ENCODE results near the gene OR10AG1. TPM values are rescaled to one million over a fixed set of nuclear protein-coding genes. Genes with fewer than 3 reads are reported as not detected.

OR10AG1 gene
- total and polyA plus RNA-seq, 2 of the 4 experiments (the other 2 are of a cell fraction): not detected

- Histone ChIP-seq H3K27ac (ENCODE audit: insufficient read depth, low read length) (no peak overlapping the region), H2BK5ac (ENCODE audit: low read depth, low read length, poor library complexity, severe bottlenecking) (no peak overlapping the region), H3K79me1 (ENCODE audit: low read depth in 1 of 2, low read length in 2 of 2) (no peaks in the 10 kb centered on the region), H4K5ac (ENCODE audit: low read depth, low read length) (no peak overlapping the region), H2AK9ac (replicated peaks; ENCODE audit: low read depth, low read length, poor library complexity) (no peak overlapping the region), H3K9me3 (ENCODE audit: control insufficient read depth, insufficient read depth, low read length) (peaks cover 5% of the 10 kb centered on the region; the same call in 1 of the 2 replicates), H3K27me3 (ENCODE audit: control insufficient read depth, insufficient read depth, low read length) (no peaks in the 10 kb centered on the region), H3K9ac (ENCODE audit: low read depth, low read length) (no peak overlapping the region), H4K20me1 (ENCODE audit: insufficient read depth, low read length) (no peaks in the 10 kb centered on the region), H3K4ac (ENCODE audit: low read depth, low read length) (no peak overlapping the region), H2BK120ac (ENCODE audit: low read depth, low read length) (no peak overlapping the region), H3K56ac (ENCODE audit: extremely low read depth, insufficient read depth, low read length) (no peak overlapping the region), H4K8ac (ENCODE audit: low read depth in 2 of 2, low read length in 2 of 2) (no peak overlapping the region), H3K23ac (ENCODE audit: low read depth, low read length) (no peak overlapping the region), H3K9me1 (ENCODE audit: insufficient read depth, low read length) (no peaks in the 10 kb centered on the region), H3K4me2 (ENCODE audit: low read depth, low read length) (no peak overlapping the region), H3K4me3 (ENCODE audit: insufficient read depth, low read depth, low read length) (no peak overlapping the region), H2BK15ac (ENCODE audit: low read depth, low read length) (no peak overlapping the region), H2AK5ac (ENCODE audit: low read depth, low read length) (no peak overlapping the region), H2BK20ac (ENCODE audit: low read depth, low read length) (no peak overlapping the region), H3K4me1 (ENCODE audit: control insufficient read depth, insufficient read depth, low read length) (no peaks in the 10 kb centered on the region), H2AFZ (replicated peaks; ENCODE audit: low read length, poor library complexity) (no peak overlapping the region), H3K36me3 (ENCODE audit: control insufficient read depth, insufficient read depth, low read length) (no peaks in the 10 kb centered on the region), H3K14ac (replicated peaks; ENCODE audit: low read depth, low read length) (no peak overlapping the region), H3K18ac (ENCODE audit: low read depth, low read length) (no peak overlapping the region), H4K91ac (ENCODE audit: insufficient read depth, low read depth, low read length) (no peak overlapping the region)
- in situ Hi-C loops (cut with MboI; ENCODE audit: low sequenced_read_pairs) (no loop called here), intact Hi-C loops (cut with micrococcal nuclease) (no loop called here), dilution Hi-C loops (cut with HindIII; ENCODE audit: low sequenced_read_pairs, unreplicated experiment) (no loop called here)
- ChIA-PET POLR2A (ENCODE audit: unreplicated experiment) (no interaction called here), CTCF (no interaction called here)
- no CpG with 5 or more reads among the region's 3 CpGs for WGBS, 2 experiments (ENCODE audit: extremely low coverage in 2 of 2, insufficient read length in 1 of 2)
- TF ChIP-seq FOS (IDR thresholded peaks at IDR 0.05; ENCODE audit: low read depth, low read length): no peak
- no peak for TF ChIP-seq USF2 (IDR thresholded peaks at IDR 0.05; ENCODE audit: low read depth, low read length)
- TF ChIP-seq CEBPB (IDR thresholded peaks at IDR 0.05; ENCODE audit: low read depth, low read length): no peak
- TF ChIP-seq MAFK (IDR thresholded peaks at IDR 0.05; ENCODE audit: low read depth, low read length): no peak
- no peak for TF ChIP-seq NFE2L2 (IDR thresholded peaks at IDR 0.05; ENCODE audit: low read depth, low read length)
- TF ChIP-seq RAD21 (IDR thresholded peaks at IDR 0.05; ENCODE audit: low read length): no peak
- no peak for TF ChIP-seq CHD1 (IDR thresholded peaks at IDR 0.05; ENCODE audit: low read depth, low read length)
- no peak for TF ChIP-seq ELK1 (IDR thresholded peaks at IDR 0.05; ENCODE audit: borderline replicate concordance, low read depth, low read length)
- no peak for TF ChIP-seq RFX5 (IDR thresholded peaks at IDR 0.05; ENCODE audit: low read depth, low read length)
- no peak for TF ChIP-seq MXI1 (IDR thresholded peaks at IDR 0.05; ENCODE audit: borderline replicate concordance, low read depth, low read length)
- no peak for TF ChIP-seq POLR2A (IDR thresholded peaks at IDR 0.05; ENCODE audit: low read depth, low read length)
- TF ChIP-seq RCOR1 (IDR thresholded peaks at IDR 0.05; ENCODE audit: insufficient replicate concordance, low read length): no peak
- no peak for TF ChIP-seq BHLHE40 (IDR thresholded peaks at IDR 0.05; ENCODE audit: low read depth, low read length)
- no peak for TF ChIP-seq SMC3 (IDR thresholded peaks at IDR 0.05; ENCODE audit: low read depth, low read length)
- TF ChIP-seq MAZ (IDR thresholded peaks at IDR 0.05; ENCODE audit: borderline replicate concordance, low read depth, low read length): no peak
- no peak for TF ChIP-seq CTCF (conservative IDR thresholded peaks at IDR 0.05; ENCODE audit: low read depth, low read length)
- DNase-seq: no peak
- no peak for ATAC-seq (ENCODE audit: low read depth)
- BruUV-seq (replicated peaks): no TSS peak
Observed at GRCh38 chr11:55970935-55971334, 1.2 kb upstream of the OR10AG1 start.

Measured in IMR-90 (cell line).